Hepatocyte (in vitro differentiated cells): Measurements from ENCODE around the gene VPS13D.

Experiments used
- CTCF ChIP-seq: fragments of 200-600 bp; sonication (generic); IDR thresholded peaks from 2 replicates; pipeline ENCODE4 v1.5.1; 2016; ENCODE audit warnings: antibody characterized with exemption, mild to moderate bottlenecking; ENCODE audit not compliant: poor library complexity
- EZH2 ChIP-seq: fragments of 200-600 bp; sonication (generic); IDR thresholded peaks from 2 replicates; pipeline ENCODE4 v1.6.1; 2016; ENCODE audit warnings: antibody characterized with exemption, mild to moderate bottlenecking, borderline replicate concordance
- EZH2phosphoT487 ChIP-seq: fragments of 200-600 bp; sonication (generic); IDR thresholded peaks from one replicate; pipeline ENCODE4 v1.6.1; 2018; ENCODE audit warnings: antibody characterized with exemption, mild to moderate bottlenecking, low read depth, moderate library complexity; ENCODE audit not compliant: unreplicated experiment, severe bottlenecking

- no peak for TF ChIP-seq EZH2
- TF ChIP-seq CTCF = no peak
- TF ChIP-seq EZH2phosphoT487 = no peak
Measured at GRCh38 chr1:12555411-12556367, 325.9 kb downstream of the VPS13D start.
